Activated CD4-positive, alpha-beta T cell treated with anti-CD3 and anti-CD28 coated beads, Interleukin-2, amount 50 U/mL, for 16 hours (primary cell): ENCODE measurements around the gene RAP1GAP2.

Source experiments
- DNase-seq: peaks from one replicate; pipeline ENCODE4 v3.0.0-alpha.2; 2020

RAP1GAP2 gene

GRCh38 chr17:2854143-2855055, 58.2 kb downstream of the RAP1GAP2 start:
- no peak for DNase-seq

GRCh38 chr17:2855063-2855600, 58.9 kb downstream of the RAP1GAP2 start:
- DNase-seq, result no peak

- DNase-seq, result no peak
Observed at GRCh38 chr17:2856727-2857126, 60.5 kb downstream of the RAP1GAP2 start.

DNA sequence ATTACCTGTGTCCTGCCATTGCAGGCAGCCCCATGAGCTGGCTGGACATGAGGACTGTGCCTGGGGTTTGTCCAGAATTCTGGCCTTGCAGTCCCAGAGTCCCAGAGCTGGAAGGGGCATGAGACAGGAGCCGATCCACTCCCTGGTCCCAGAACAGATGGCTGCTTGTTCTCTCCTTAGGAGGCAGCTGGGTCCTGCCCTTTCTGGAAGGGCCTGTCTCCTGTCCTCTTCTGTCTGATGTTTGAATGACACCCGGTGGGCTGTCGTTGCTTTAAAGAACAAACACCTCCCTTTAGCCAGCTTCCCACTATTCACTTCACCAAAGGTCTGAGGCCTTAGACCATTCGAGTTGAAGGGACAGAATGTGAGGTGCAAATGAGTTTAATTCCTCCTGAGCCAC, 63.8 kb downstream of the RAP1GAP2 start:
- DNase-seq, result no peak

DNA sequence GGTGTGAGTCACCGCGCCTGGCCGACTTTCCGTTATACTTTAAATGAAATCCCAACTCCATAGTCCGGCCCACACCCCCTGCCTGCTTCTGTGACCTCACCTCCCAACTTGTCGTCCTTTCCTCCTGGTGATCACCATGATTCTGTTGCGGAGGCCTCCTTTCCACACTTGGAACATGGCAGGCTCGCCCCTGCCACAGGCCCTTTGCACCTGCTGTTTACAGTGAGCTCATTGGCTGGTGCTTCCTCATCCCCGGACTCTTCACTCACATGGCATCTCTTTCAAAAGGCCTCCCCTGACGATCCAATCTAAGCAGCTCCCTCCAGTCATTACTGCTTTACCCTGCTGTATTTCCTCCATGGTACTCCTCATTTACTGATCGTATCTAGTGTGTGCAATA, 64.6 kb downstream of the RAP1GAP2 start:
- DNase-seq, result no peak

DNA sequence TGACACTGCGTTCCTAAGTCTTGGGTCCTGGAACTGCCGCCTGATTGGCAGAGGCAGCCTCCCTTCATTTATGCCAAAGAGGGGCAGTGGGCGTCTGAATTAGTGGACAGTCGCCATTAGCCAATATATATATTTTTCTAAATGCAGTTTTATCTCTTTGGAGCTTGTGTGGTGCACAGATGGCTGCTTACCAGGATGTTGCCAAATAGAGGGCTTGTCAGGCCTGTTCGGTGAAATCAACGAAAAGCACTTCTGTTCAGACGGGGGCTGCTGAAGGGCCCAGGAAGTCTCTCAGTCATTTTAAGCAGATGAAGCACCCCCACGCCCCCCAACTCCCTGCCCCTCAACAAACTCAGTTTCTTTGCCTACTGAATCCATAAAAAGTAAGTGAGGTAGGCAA, 66.0 kb downstream of the RAP1GAP2 start:
- DNase-seq, result no peak

GRCh38 chr17:2863204-2863603, 67.0 kb downstream of the RAP1GAP2 start:
- DNase-seq, result no peak

- no peak for DNase-seq
Observed at GRCh38 chr17:2865228-2865627, 69.0 kb downstream of the RAP1GAP2 start.

GRCh38 chr17:2867441-2868424, 71.5 kb downstream of the RAP1GAP2 start:
- no peak for DNase-seq

- DNase-seq, result no peak
Observed at GRCh38 chr17:2869604-2870003, 73.4 kb downstream of the RAP1GAP2 start.

DNA sequence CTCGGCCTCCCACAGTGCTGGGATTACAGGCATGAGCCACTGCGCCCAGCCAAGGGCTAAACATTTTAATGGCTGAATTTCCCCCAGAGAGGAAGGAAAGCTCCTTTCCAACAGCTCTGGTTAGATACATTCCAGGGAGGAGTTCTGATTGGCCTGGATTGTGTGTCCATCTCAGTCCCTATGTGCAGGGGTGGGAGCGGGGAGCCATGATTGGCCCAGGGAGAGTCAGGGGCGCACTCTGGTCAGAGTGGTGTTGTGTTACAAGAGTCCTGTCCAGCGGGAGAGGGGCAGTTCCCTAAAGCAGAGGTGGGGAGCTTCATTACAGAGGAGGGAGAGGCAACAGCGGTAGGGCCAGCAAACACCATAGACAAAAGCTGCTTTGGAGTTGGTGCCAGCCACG, 75.0 kb downstream of the RAP1GAP2 start:
- DNase-seq, result no peak

DNA sequence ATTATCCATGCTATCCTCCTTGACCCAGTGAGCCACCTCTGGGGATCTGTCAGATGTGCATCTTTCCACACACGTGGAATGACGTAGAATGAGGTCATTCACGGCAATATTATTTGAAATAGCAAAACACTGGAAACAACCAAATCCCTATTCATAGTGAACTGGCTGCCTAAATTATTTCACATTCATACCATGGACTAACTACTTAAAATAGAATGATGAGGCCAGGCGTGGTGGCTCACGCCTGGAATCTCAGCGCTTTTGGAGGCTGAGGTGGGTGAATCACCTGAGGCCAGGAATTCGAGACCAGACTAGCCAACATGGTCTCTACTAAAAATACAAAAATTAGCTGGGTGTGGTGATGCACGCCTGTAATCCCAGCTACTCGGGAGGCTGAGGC, 75.5 kb downstream of the RAP1GAP2 start:
- DNase-seq, result no peak

GRCh38 chr17:2872282-2872681, 76.0 kb downstream of the RAP1GAP2 start:
- DNase-seq, result no peak

GRCh38 chr17:2874189-2874686, 78.0 kb downstream of the RAP1GAP2 start:
- no peak for DNase-seq

- DNase-seq, result no peak
Observed at GRCh38 chr17:2875608-2876007, 79.4 kb downstream of the RAP1GAP2 start.

DNA sequence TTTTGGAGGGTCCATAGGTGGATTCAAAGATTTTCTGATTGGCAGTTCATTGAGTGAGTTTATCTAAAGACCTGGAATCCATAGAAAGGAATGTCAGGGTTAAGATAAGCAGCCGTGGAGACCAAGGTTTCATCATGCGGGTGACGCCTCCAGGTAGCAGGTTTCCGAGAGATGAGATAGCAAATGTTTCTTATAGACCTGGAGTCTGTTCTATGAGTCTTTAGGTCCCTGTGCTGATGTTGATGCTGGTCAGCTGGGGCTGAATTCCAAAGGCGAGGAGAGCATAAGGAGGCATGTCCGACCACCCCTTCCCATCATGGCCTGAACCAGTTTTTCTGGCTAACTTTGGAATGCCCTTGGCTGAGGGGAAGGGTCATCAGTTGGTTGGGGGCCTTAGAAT, 80.2 kb downstream of the RAP1GAP2 start:
- no peak for DNase-seq

- no peak for DNase-seq
Observed at GRCh38 chr17:2878751-2879254, 82.6 kb downstream of the RAP1GAP2 start.

- DNase-seq, result no peak
Observed at GRCh38 chr17:2880050-2880449, 83.8 kb downstream of the RAP1GAP2 start.

- no peak for DNase-seq
Observed at GRCh38 chr17:2881295-2881694, 85.1 kb downstream of the RAP1GAP2 start.

DNA sequence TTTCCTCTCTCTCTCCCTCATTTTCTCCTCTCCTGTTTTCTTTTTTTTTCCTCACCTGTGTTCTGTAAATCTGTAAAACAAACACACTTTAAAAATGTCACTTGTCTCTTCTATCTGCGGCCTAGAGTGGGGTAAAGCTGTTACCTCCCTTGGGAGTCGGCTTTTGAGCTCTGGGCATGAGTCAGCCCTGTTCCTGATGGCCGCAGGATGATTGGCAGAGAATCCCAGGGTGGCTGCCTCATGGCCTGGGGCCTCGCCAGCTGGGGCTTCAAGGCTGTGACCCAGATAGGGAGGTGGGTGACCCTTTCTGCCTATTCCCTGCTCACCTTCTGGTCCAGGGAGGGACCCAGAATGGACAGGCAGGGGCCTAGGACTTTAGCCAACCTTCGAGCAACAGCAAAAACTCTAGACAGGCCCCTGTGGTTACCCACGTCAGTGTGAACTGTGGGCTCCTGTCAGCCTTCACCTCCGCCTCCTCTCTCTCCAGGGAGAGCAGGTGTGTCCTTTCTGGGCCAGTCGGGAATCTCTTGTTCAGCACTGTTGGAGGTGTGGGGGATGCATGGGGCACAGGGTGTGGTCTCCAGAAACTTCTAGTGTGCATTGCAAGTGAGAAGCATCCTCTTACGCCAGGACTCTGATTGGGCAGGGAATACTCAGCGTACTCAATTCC, 87.4 kb downstream of the RAP1GAP2 start:
- DNase-seq, result no peak

DNA sequence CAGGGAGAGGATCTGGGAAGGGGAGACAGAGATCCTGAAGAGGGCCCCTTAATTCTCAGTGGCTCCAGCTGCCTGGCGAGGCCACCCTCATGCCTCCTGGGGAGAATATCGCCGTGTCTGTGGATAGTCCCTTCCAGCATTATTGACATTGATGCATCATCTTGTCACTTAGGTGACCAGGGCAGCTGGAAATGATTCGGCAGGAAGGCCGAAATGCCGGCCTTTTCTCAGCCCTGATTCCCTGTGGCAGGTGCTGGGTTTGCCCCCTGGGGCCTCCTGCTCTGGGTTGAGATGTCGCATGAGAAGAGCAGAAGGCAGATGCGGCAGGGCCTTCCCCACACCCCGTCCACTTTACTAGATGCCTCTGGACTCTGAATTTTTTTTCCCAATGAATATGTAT, 89.5 kb downstream of the RAP1GAP2 start:
- no peak for DNase-seq

DNA sequence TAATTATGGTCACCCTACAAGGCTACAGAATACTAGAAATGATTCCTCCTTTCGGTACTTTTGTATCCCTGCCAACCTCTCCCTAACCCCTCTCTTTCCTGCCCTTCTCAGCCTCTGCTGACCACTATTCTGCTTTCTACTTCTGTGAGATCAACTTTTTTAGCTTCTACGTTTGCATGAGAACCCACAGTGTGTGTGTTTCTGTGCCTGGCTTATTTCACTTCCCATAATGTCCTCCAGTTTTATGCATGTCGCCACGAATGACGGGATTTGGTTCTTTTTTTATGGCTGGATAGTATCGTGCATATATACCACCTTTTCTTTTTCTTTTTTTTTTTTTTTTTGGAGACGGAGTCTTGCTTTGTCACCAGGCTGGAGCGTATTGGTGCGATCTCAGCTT, 92.1 kb downstream of the RAP1GAP2 start:
- no peak for DNase-seq
